ENCODE results near the gene TPO. TPM values are rescaled to one million over a fixed set of nuclear protein-coding genes. Genes with fewer than 3 reads are reported as not detected.

The TPO gene
- polyA plus RNA-seq, 1 donor from 2014 or later: not detected

DNA sequence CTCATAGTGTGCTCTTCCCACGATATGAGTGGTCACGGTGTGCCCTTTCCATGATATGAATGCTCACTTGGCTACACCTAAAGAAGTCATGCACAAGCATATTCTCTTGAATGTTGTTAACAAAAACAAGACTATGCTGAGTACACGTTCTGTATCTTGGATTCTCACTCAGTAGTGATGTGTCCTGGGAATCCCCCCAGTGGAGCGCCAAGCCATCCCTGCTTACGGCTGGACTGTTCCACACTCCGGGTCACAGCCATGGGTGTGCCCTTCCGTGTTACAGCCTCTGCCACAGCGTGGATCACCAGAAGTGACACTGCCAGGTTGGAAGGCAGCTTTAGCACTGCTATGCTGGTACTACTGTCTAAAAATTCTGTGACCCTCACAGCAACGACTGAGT, 59.1 kb downstream of the TPO start:
- no peaks in the 10 kb centered on the region for H3K9me3 ChIP-seq (ENCODE audit: low read length)
- H3K9ac ChIP-seq (ENCODE audit: low read length): no peak overlapping the region
- no peaks in the 10 kb centered on the region for H3K27me3 ChIP-seq (ENCODE audit: insufficient read depth, low read depth, low read length)
- no peaks in the 10 kb centered on the region for H4K20me1 ChIP-seq (ENCODE audit: insufficient read depth)
- no peak overlapping the region for H3K4me2 ChIP-seq (ENCODE audit: low read length)
- H3K36me3 ChIP-seq (ENCODE audit: insufficient read depth, low read length): no peaks in the 10 kb centered on the region
- no peak overlapping the region for H3K4me3 ChIP-seq (ENCODE audit: low read length)
- no peaks in the 10 kb centered on the region for H3K79me2 ChIP-seq (replicated peaks; ENCODE audit: insufficient read depth, low read length)
- H2AFZ ChIP-seq (ENCODE audit: low read depth, low read length): no peak overlapping the region
- no peak for TF ChIP-seq CTCF (IDR thresholded peaks at IDR 0.05; ENCODE audit: poor library complexity, severe bottlenecking)
- no peak for TF ChIP-seq REST (IDR thresholded peaks at IDR 0.05; ENCODE audit: borderline replicate concordance)
- no peak for TF ChIP-seq RAD21 (conservative IDR thresholded peaks at IDR 0.05)
- no peak for TF ChIP-seq MXI1 (conservative IDR thresholded peaks at IDR 0.05; ENCODE audit: poor library complexity, severe bottlenecking)
- TF ChIP-seq EP300 (conservative IDR thresholded peaks at IDR 0.05; ENCODE audit: poor library complexity, severe bottlenecking): no peak
- no peak for TF ChIP-seq POLR2AphosphoS5 (IDR thresholded peaks at IDR 0.05)
- TF ChIP-seq SMC3 (conservative IDR thresholded peaks at IDR 0.05; ENCODE audit: poor library complexity): no peak
- no peak for TF ChIP-seq TAF1 (IDR thresholded peaks at IDR 0.05; ENCODE audit: low read depth)
- no peak for TF ChIP-seq EZH2 (IDR thresholded peaks at IDR 0.05; ENCODE audit: borderline replicate concordance, insufficient read depth, low read length, poor library complexity, severe bottlenecking)
- no peak overlapping the region for H3K27ac ChIP-seq (ENCODE audit: low read length)
- no peaks in the 10 kb centered on the region for H3K9me2 ChIP-seq (ENCODE audit: insufficient read depth, low read length)
- no peaks in the 10 kb centered on the region for H3F3A ChIP-seq (ENCODE audit: insufficient read depth, low read length, poor library complexity, severe bottlenecking)

- no peak overlapping the region for H2AFZ ChIP-seq (ENCODE audit: low read depth, low read length)
- H3K9me3 ChIP-seq (ENCODE audit: low read length): no peaks in the 10 kb centered on the region
Observed at GRCh38 chr2:1476617-1477195, 63.4 kb downstream of the TPO start.

More at GRCh38 chr2:1476617-1477195, 63.4 kb downstream of the TPO start:
- no peaks in the 10 kb centered on the region for H3K27me3 ChIP-seq (ENCODE audit: insufficient read depth, low read depth, low read length)
- no peak overlapping the region for H3K9ac ChIP-seq (ENCODE audit: low read length)
- H3K36me3 ChIP-seq (ENCODE audit: insufficient read depth, low read length): no peaks in the 10 kb centered on the region
- no peaks in the 10 kb centered on the region for H3F3A ChIP-seq (ENCODE audit: insufficient read depth, low read length, poor library complexity, severe bottlenecking)
- no peak overlapping the region for H3K4me2 ChIP-seq (ENCODE audit: low read length)
- no peaks in the 10 kb centered on the region for H3K9me2 ChIP-seq (ENCODE audit: insufficient read depth, low read length)
- TF ChIP-seq MXI1 (conservative IDR thresholded peaks at IDR 0.05; ENCODE audit: poor library complexity, severe bottlenecking): no peak
- TF ChIP-seq TAF1 (IDR thresholded peaks at IDR 0.05; ENCODE audit: low read depth): no peak
- TF ChIP-seq SMC3 (conservative IDR thresholded peaks at IDR 0.05; ENCODE audit: poor library complexity): no peak
- no peak for TF ChIP-seq CTCF (IDR thresholded peaks at IDR 0.05; ENCODE audit: poor library complexity, severe bottlenecking)
- no peak for TF ChIP-seq POLR2AphosphoS5 (IDR thresholded peaks at IDR 0.05)
- no peak for TF ChIP-seq REST (IDR thresholded peaks at IDR 0.05; ENCODE audit: borderline replicate concordance)
- no peak for TF ChIP-seq EP300 (conservative IDR thresholded peaks at IDR 0.05; ENCODE audit: poor library complexity, severe bottlenecking)
- no peak for TF ChIP-seq EZH2 (IDR thresholded peaks at IDR 0.05; ENCODE audit: borderline replicate concordance, insufficient read depth, low read length, poor library complexity, severe bottlenecking)
- TF ChIP-seq RAD21 (conservative IDR thresholded peaks at IDR 0.05): no peak
- no peak overlapping the region for H3K4me3 ChIP-seq (ENCODE audit: low read length)
- no peaks in the 10 kb centered on the region for H3K79me2 ChIP-seq (replicated peaks; ENCODE audit: insufficient read depth, low read length)
- no peak overlapping the region for H3K27ac ChIP-seq (ENCODE audit: low read length)
- no peaks in the 10 kb centered on the region for H4K20me1 ChIP-seq (ENCODE audit: insufficient read depth)
